HCT116 (cell line): ENCODE measurements around the gene GALNT2. TPM values are rescaled to one million over a fixed set of nuclear protein-coding genes. Genes with fewer than 3 reads are reported as not detected.

Source experiments
- ATAC-seq: fragments of 200-7000 bp; cut with Tn5 transposase; 2 replicates; pipeline ENCODE4 v1.9.1; 2020; ENCODE audit warnings: mild to moderate bottlenecking, moderate library complexity
- BruUV-seq: library from RNA; stranded (reverse); fragments of 400-500 nt; replicated peaks from 2 replicates; lab custom pipeline; 2021; lab: Mats Ljungman, UMichigan
- CTCF ChIA-PET: fragments of 300-600 bp; sonication (Branson Sonifier 250); formaldehyde crosslinking; loops from one replicate; lab custom pipeline; 2021; ENCODE audit warnings: antibody characterized with exemption; lab: Charles Lee
- POLR2A ChIA-PET: fragments of 300-600, 350-600 bp; sonication (Branson Sonifier 250); formaldehyde crosslinking; loops from one replicate; lab custom pipeline; 2021; ENCODE audit warnings: antibody characterized with exemption; lab: Charles Lee
- RAD21 ChIA-PET, 2 experiments: fragments of 300-600 bp; sonication (Branson Sonifier 250); formaldehyde crosslinking; loops; one replicate each; lab custom pipeline; 2023; ENCODE audit warnings: low total read pairs in 2 of 2; ENCODE audit not compliant: uncharacterized antibody in 2 of 2, unreplicated experiment in 2 of 2, low non-redundant PET in 1 of 2; lab: Charles Lee
- DNase-seq: peaks from one replicate; pipeline ENCODE4 v3.0.0-alpha.2; 2010; ENCODE audit warnings: low read depth, low spot score
- H2AFZ ChIP-seq: fragments of 200-600 bp; shearing (Covaris generic), sonication (generic); 2 replicates; pipeline ENCODE4 v1.6.1; 2017; ENCODE audit warnings: low read depth, mixed run types, mixed read lengths, antibody characterized with exemption, low read length; ENCODE audit not compliant: poor library complexity, severe bottlenecking
- H3K27ac ChIP-seq: 2 replicates; pipeline ENCODE4 v1.5.1; 2012; ENCODE audit warnings: low read depth, low read length
- H3K27me3 ChIP-seq: fragments of 200-600 bp; sonication (generic); 2 replicates; pipeline ENCODE4 v1.6.1; 2016; ENCODE audit warnings: mixed run types, low read length, mixed read lengths; ENCODE audit not compliant: insufficient read depth
- H3K36me3 ChIP-seq, 2 experiments: fragments of 200-500 bp in 1 of 2; fragments of 200-600 bp in 1 of 2; sonication (Bioruptor generic) in 1 of 2; sonication (generic) in 1 of 2; 2 replicates each; pipeline versions ENCODE4 v1.5.1 to v1.6.1; 2014 to 2016; ENCODE audit warnings: low read length in 2 of 2, inconsistent platforms in 1 of 2, mixed read lengths in 1 of 2, mixed run types in 1 of 2; ENCODE audit not compliant: insufficient read depth in 2 of 2, control insufficient read depth in 1 of 2
- H3K4me1 ChIP-seq, 2 experiments: fragments of 200-600 bp in 1 of 2; sonication (generic) in 1 of 2; 2 replicates each; pipeline versions ENCODE4 v1.5.1 to v1.6.1; 2012 to 2017; ENCODE audit warnings: low read length in 2 of 2, inconsistent platforms in 1 of 2, mild to moderate bottlenecking in 1 of 2, mixed read lengths in 1 of 2, mixed run types in 1 of 2, moderate library complexity in 1 of 2; ENCODE audit not compliant: insufficient read depth in 2 of 2, control insufficient read depth in 1 of 2
- H3K4me2 ChIP-seq: fragments of 200-600 bp; sonication (generic); 2 replicates; pipeline ENCODE4 v1.6.1; 2017; ENCODE audit warnings: mixed run types, low read length, mixed read lengths
- H3K4me3 ChIP-seq, 2 experiments: fragments of 200-600 bp in 1 of 2; sonication (generic) in 1 of 2; replicated peaks in 1 of 2; 2 replicates each; pipeline ENCODE4 v1.5.1; 2011 to 2016; ENCODE audit warnings: low read length in 2 of 2, control low read depth in 1 of 2, low read depth in 1 of 2, mild to moderate bottlenecking in 1 of 2, mixed read lengths in 1 of 2, mixed run types in 1 of 2
- H3K79me2 ChIP-seq: fragments of 200-600 bp; sonication (generic); 2 replicates; pipeline ENCODE4 v1.6.1; 2017; ENCODE audit warnings: mild to moderate bottlenecking, mixed run types, low read length, moderate library complexity, mixed read lengths; ENCODE audit not compliant: insufficient read depth
- H3K9ac ChIP-seq: fragments of 200-600 bp; sonication (generic); 2 replicates; pipeline ENCODE4 v1.6.1; 2016; ENCODE audit warnings: low read length, mixed read lengths
- H3K9me2 ChIP-seq: fragments of 200-600 bp; sonication (generic), shearing (Covaris generic); 2 replicates; pipeline ENCODE4 v1.6.1; 2017; ENCODE audit warnings: mixed run types, mild to moderate bottlenecking, moderate library complexity; ENCODE audit not compliant: insufficient read depth
- H3K9me3 ChIP-seq, 2 experiments: fragments of 200-500 bp in 1 of 2; fragments of 200-600 bp in 1 of 2; sonication (Bioruptor generic) in 1 of 2; sonication (generic) in 1 of 2; 2 replicates each; pipeline ENCODE4 v1.6.1; 2014 to 2017; ENCODE audit warnings: low read length in 2 of 2, mixed read lengths in 2 of 2, inconsistent platforms in 1 of 2, low read depth in 1 of 2, mild to moderate bottlenecking in 1 of 2, mixed run types in 1 of 2, moderate library complexity in 1 of 2; ENCODE audit not compliant: control insufficient read depth in 1 of 2, insufficient read depth in 1 of 2
- H4K20me1 ChIP-seq: fragments of 200-600 bp; sonication (generic), shearing (Covaris generic); 2 replicates; pipeline ENCODE4 v1.6.1; 2017; ENCODE audit warnings: mixed run types, mild to moderate bottlenecking, moderate library complexity; ENCODE audit not compliant: insufficient read depth
- CBX3 ChIP-seq: IDR thresholded peaks from 2 replicates; pipeline ENCODE4 v1.6.1; 2012; ENCODE audit warnings: low read depth
- EGR1 ChIP-seq: IDR thresholded peaks from 2 replicates; pipeline ENCODE4 v1.6.1; 2012; ENCODE audit warnings: low read depth
- EZH2phosphoT487 ChIP-seq: fragments of 200-600 bp; IDR thresholded peaks from 2 replicates; pipeline ENCODE4 v1.6.1; 2018; ENCODE audit warnings: antibody characterized with exemption, borderline replicate concordance
- JUND ChIP-seq: IDR thresholded peaks from 2 replicates; pipeline ENCODE4 v1.6.1; 2012
- SIN3A ChIP-seq: IDR thresholded peaks from 2 replicates; pipeline ENCODE4 v1.6.1; 2012; ENCODE audit warnings: low read depth
- SP1 ChIP-seq: IDR thresholded peaks from 2 replicates; pipeline ENCODE4 v1.6.1; 2012; ENCODE audit warnings: low read depth
- SRF ChIP-seq: IDR thresholded peaks from 2 replicates; pipeline ENCODE4 v1.6.1; 2012; ENCODE audit warnings: low read depth
- TCF7L2 ChIP-seq: IDR thresholded peaks from 2 replicates; pipeline ENCODE4 v1.7.0; 2011; ENCODE audit warnings: borderline replicate concordance, inconsistent platforms; ENCODE audit not compliant: insufficient read depth, insufficient read length; ENCODE audit errors: extremely low read depth
- intact Hi-C: fragments of 100-400 bp; cut with micrococcal nuclease; formaldehyde crosslinking; loops from 2 replicates; pipeline ENCODE4 v1.10.0; 2022
- total RNA-seq: library from RNA; stranded (reverse); gene quantifications from one replicate; pipeline ENCODE4 v1.2.1, GENCODE V29; 2021; ENCODE audit not compliant: unreplicated experiment
- TF ChIP-seq, protein P1 (sequence below), 3 experiments: fragments of 200-600 bp in 1 of 3; sonication (generic) in 1 of 3; IDR thresholded peaks in 2 of 3; conservative IDR thresholded peaks in 1 of 3; 2 replicates each; pipeline ENCODE4 v1.5.1; 2012 to 2017; ENCODE audit warnings: low read depth in 2 of 3, low read length in 2 of 3, antibody characterized with exemption in 1 of 3, borderline replicate concordance in 1 of 3, control low read depth in 1 of 3, mild to moderate bottlenecking in 1 of 3, mixed read lengths in 1 of 3, mixed run types in 1 of 3, moderate library complexity in 1 of 3; ENCODE audit not compliant: insufficient read depth in 1 of 3
- TF ChIP-seq, protein P2 (sequence below): IDR thresholded peaks from 2 replicates; pipeline ENCODE4 v1.6.1; 2012; ENCODE audit warnings: low read depth

The GALNT2 gene
- total RNA-seq, 1 experiment from 2014 or later = 40.8 TPM

DNA sequence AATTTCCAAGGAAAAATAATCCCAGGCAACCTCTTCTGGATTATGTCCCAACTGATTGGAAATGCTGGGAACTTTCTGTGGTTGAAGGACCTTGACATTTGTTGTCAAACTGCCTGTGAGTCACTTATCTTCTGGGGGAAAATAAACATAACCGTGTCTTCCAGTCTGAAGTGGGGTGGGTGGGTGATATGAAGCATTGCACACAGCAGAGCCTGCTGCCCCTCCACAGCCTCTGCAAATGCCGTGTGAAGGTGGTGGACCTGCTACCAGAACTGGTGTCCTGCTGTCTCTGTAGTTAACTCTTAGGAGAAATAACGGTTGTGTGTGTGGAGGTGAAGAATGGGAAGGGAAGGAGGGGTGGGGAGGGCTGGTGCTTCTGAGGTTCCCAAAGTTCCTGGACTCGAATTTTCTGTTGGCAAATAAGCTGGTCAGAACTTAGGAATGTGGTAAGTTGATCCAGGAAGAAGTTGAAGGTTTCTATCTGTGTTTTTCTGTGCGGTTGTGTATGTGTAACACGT is 23.2 kb downstream of the GALNT2 start (continued):
- no peak for TF ChIP-seq EZH2phosphoT487
- TF ChIP-seq SP1 = no peak
- TF ChIP-seq, protein P1, sequence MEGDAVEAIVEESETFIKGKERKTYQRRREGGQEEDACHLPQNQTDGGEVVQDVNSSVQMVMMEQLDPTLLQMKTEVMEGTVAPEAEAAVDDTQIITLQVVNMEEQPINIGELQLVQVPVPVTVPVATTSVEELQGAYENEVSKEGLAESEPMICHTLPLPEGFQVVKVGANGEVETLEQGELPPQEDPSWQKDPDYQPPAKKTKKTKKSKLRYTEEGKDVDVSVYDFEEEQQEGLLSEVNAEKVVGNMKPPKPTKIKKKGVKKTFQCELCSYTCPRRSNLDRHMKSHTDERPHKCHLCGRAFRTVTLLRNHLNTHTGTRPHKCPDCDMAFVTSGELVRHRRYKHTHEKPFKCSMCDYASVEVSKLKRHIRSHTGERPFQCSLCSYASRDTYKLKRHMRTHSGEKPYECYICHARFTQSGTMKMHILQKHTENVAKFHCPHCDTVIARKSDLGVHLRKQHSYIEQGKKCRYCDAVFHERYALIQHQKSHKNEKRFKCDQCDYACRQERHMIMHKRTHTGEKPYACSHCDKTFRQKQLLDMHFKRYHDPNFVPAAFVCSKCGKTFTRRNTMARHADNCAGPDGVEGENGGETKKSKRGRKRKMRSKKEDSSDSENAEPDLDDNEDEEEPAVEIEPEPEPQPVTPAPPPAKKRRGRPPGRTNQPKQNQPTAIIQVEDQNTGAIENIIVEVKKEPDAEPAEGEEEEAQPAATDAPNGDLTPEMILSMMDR (IDR thresholded peaks at IDR 0.05 in 2 of 3, conservative IDR thresholded peaks at IDR 0.05 in 1 of 3; ENCODE audit: borderline replicate concordance in 1 of 3, insufficient read depth in 1 of 3, low read depth in 2 of 3, low read length in 2 of 3) = no peak

DNA sequence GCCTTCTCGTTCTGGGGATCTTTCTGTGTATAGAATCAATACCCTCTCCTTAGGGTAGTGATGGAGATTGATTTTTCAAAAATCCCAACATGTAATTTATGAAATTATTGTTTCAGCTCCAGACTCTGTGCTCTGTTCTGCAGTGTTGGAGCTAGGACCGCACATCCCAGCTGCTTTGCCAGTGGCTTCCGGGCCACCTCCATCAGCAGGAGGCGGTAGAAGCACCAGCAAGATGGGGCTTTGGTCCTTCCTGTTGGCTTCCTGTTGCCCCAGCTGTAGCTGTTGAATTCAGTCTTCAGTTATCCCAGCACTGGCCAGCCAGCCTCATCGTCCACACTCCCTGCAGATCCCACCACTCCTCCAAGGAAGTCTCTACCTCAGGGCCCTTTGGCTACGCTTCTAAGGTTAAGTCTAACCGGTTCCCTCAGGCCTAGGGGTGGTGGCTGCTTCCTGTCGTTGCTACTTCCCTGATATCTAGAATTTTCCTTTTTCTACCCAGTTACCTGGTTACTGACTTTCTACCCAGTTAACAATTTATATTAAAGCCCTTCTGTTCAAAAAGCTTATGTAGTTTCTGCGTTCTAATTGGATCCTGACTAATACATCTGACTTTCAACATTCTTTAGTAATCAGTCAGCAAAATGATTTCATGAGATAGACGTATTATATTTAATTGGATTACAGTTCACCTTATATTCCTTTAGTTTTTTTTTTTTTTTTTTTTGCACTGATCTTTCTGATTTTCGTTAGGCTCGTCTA is 24.6 kb downstream of the GALNT2 start:
- DNase-seq (no peak), ATAC-seq (no peak)
- Histone ChIP-seq H3K9me2 (no peaks in the 10 kb centered on the region), H2AFZ (no peak overlapping the region), H3K4me3 (no peak overlapping the region), H3K36me3 (no peaks in the 10 kb centered on the region; a peak in 1 of 4 replicates), H3K79me2 (peaks cover 9% of the 10 kb centered on the region; the same call in 1 of the 2 replicates), H4K20me1 (no peaks in the 10 kb centered on the region), H3K27ac (no peak overlapping the region), H3K4me1 (peaks cover 0 to 18% of the 10 kb centered on the region in 2 experiments; a peak in 3 of 4 replicates), H3K9me3 (no peaks in the 10 kb centered on the region), H3K9ac (no peak overlapping the region), H3K27me3 (no peaks in the 10 kb centered on the region), H3K4me2 (no peak overlapping the region)
- RAD21 ChIA-PET = no interaction called here
- intact Hi-C loops = no loop called here
- no peak for TF ChIP-seq SIN3A
- no peak for TF ChIP-seq SRF
- no peak for TF ChIP-seq JUND
- no peak for TF ChIP-seq CBX3
- no peak for TF ChIP-seq EGR1
- TF ChIP-seq, protein P2, sequence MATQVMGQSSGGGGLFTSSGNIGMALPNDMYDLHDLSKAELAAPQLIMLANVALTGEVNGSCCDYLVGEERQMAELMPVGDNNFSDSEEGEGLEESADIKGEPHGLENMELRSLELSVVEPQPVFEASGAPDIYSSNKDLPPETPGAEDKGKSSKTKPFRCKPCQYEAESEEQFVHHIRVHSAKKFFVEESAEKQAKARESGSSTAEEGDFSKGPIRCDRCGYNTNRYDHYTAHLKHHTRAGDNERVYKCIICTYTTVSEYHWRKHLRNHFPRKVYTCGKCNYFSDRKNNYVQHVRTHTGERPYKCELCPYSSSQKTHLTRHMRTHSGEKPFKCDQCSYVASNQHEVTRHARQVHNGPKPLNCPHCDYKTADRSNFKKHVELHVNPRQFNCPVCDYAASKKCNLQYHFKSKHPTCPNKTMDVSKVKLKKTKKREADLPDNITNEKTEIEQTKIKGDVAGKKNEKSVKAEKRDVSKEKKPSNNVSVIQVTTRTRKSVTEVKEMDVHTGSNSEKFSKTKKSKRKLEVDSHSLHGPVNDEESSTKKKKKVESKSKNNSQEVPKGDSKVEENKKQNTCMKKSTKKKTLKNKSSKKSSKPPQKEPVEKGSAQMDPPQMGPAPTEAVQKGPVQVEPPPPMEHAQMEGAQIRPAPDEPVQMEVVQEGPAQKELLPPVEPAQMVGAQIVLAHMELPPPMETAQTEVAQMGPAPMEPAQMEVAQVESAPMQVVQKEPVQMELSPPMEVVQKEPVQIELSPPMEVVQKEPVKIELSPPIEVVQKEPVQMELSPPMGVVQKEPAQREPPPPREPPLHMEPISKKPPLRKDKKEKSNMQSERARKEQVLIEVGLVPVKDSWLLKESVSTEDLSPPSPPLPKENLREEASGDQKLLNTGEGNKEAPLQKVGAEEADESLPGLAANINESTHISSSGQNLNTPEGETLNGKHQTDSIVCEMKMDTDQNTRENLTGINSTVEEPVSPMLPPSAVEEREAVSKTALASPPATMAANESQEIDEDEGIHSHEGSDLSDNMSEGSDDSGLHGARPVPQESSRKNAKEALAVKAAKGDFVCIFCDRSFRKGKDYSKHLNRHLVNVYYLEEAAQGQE = no peak
- TF ChIP-seq TCF7L2 = no peak
- no peak for TF ChIP-seq SP1
- POLR2A ChIA-PET = no interaction called here
- CTCF ChIA-PET = no interaction called here
- no TSS peak for BruUV-seq
